Left renal cortex interstitium (tissue), 4 donors: ENCODE results near the gene CTSA. TPM values are rescaled to one million over a fixed set of nuclear protein-coding genes. Genes with fewer than 3 reads are reported as not detected.

Experiments
- DNase-seq, 4 donors: peaks; one replicate each; pipeline ENCODE4 v3.0.0-alpha.2; 2013; ENCODE audit warnings: low read depth in 4 of 4, low spot score in 2 of 4, missing footprints in 1 of 4
- polyA plus RNA-seq, 4 donors: library from polyadenylated mRNA; unstranded; fragments of 120-200 nt; gene quantifications; one replicate each; pipeline ENCODE4 v1.2.1, GENCODE V29; 2013; ENCODE audit not compliant: insufficient read length in 4 of 4

Gene CTSA
- 100 to 1,000 TPM; 112 to 176 (median 131) TPM for polyA plus RNA-seq

DNA sequence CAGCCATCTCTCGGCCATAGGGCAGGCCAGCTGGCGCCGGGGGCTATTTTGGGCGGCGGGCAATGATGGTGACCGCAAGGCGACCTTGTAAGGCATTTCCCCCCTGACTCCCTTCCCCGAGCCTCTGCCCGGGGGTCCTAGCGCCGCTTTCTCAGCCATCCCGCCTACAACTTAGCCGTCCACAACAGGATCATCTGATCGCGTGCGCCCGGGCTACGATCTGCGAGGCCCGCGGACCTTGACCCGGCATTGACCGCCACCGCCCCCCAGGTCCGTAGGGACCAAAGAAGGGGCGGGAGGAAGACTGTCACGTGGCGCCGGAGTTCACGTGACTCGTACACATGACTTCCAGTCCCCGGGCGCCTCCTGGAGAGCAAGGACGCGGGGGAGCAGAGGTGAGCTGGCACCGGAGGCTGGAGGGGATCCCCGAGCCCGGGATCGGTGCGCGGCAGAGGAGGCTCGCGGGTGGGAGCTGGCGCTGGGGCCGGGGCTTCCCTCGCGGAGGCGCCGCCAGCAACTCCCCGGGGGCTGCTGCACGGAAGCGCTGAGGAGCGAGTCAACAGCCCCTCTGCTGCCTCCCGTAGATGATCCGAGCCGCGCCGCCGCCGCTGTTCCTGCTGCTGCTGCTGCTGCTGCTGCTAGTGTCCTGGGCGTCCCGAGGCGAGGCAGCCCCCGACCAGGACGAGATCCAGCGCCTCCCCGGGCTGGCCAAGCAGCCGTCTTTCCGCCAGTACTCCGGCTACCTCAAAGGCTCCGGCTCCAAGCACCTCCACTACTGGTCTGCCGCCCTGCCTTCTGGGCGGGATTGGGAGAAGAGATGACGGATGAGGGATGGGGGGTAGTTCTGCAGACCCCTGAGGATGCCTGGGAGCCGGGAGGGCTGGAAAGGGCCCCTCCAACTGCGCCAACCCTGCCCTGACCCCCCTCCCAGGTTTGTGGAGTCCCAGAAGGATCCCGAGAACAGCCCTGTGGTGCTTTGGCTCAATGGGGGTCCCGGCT, at the start of gene CTSA, which contains the start of gene NEURL2:
CTSA (plus strand) TSS at position 351 of the 999 bp plus-strand sequence; CDS start at position 585, 234 bp downstream.
NEURL2 (minus strand) TSS at position 224 of the 999 bp plus-strand sequence; CDS start at position 7, 217 bp downstream.
- peak; percentile 80 to 86 (median 84) for DNase-seq

GRCh38 chr20:45841407-45842129, 49.6 kb upstream of the CTSA start:
- DNase-seq, result no peak

DNA sequence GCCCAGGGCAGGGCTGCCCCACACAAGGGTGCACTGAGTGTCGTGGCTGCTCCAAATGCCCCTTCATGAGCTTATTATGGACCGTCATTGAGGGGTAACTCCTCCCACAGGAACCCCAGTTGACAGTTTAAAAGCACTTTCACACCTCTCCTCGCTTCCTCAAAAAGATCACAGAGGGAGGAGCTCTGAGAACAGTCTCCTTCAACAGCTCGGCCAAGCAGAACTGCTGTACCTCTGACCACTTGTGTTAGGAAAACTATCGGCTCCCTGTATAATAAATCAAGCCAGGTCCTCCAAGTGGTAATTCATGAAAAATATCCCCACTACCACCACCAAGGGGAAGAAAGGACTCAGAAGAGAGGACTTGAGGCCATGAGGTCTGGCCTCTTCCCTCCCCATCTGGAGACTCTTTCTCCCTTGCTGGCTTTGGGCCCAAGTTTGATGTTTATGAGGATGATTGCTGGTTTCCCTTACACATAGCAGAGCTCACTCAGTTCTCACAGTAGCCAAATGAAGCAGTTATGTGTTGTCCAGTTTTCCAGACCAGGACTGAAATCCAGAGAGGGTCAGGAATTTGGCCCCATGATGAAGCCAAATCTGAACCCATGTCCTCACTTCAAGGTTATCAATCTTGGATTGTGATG, 48.8 kb upstream of the CTSA start:
- no peak for DNase-seq

DNA sequence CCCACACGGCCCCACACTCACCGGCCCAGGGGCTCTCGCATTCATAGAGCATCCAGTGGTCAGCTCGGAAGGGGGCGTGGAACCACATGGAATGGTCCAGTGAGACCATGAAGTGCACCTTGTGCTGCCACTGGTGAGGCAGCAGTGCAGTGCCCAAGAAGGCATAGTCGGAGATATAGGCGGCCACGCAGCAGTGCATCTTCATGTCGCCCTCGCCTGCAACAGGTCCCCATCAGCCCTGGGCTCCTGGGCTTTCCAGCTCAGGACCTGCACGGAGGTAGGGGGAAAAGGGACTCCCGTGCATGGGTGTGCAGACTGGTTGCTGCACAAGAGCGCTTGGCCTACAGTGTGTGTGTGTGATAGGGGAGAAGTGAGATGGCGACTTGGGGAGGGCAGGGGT, 47.6 kb upstream of the CTSA start:
- DNase-seq, result no peak

DNA sequence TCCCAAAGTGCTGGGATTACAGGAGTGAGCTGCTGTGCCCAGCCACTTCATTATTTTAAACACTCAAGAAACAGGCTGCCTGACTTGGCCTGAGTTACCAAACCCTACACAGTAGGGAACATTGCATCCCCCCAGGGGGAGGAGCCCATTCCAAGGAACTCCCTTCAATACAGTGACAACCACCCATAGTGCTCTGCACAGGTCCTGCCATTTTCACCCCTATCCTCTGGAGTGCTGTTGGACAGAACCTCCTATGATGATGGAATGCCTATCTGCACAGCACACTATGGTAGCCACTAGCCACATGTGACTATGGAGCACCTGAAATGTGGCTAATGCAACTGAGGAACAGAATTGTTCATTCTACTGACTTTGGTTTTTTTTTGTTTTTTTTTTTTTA, 45.7 kb upstream of the CTSA start:
- no peak for DNase-seq

GRCh38 chr20:45848421-45848820, 42.7 kb upstream of the CTSA start:
- no peak for DNase-seq

DNA sequence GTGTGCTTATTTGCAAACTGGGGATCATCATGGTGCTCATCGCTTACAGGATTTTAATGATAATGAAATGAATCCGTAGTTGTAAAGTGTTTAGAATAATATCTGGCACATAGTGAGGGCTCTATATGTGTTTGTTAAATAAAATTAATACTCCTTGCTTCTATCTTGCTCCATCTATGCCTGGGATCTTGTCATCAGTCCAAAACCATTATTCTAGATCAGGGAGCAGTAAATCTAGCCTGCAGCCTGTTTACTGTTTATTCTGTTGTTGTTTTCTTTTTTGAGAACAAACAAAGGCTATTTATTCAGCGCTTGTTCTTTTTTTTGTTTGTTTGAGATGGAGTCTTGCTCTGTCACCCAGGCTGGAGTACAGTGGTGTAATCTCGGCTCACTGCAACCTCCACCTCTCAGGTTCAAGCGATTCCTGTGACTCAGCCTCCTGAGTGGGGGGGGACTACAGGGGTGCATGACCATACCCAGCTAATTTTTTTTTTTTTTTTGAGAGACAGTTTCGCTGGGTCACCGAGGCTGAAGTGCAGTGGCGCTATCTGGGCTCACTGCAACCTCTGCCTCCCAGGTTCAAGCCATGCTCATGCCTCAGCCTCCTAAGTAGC, 42.1 kb upstream of the CTSA start:
- DNase-seq, result no peak

DNA sequence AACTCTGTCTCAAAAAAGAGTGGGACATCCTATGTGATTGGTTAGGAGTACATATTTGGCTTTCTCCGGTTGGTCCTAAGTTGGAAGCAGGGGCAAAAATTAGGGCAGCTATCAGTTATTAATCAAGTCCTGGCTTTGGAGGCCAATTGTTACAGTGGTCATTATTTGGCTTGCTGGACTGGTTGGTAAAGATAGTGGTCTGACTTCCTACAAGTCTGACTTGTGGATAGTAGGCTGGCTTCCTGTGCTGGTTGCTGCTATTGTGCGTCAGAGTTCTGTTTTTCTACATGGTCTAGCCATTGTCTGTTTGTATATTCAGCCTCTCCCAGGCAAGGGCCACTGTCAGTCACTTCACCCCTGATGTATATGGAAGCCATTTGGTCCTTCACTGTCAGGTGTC, 40.9 kb upstream of the CTSA start:
- DNase-seq, result no peak

DNA sequence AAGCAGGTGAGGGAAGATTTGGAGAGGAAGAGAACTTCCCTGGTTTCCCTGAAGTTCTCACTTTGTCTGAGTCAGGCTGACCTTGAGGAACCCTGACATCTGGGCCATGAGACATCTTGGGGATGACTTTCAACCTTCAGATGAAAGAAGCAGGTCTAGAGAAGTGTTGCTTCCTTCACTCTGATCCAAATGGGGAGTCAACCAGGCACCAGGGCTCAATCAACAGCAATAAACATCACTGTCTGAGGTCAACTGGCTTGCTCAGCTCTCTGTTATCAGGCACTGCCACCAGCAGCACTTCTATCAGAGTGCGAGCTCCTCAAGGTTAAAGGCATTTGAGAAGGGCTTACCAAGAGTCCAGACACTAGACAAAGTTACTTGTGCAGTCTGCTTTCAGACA, 40.2 kb upstream of the CTSA start:
- DNase-seq, result no peak

GRCh38 chr20:45851501-45851900, 39.6 kb upstream of the CTSA start:
- DNase-seq, result no peak

GRCh38 chr20:45852326-45852725, 38.8 kb upstream of the CTSA start:
- DNase-seq, result no peak

GRCh38 chr20:45853484-45853883, 37.7 kb upstream of the CTSA start:
- no peak for DNase-seq

- DNase-seq, result peak; percentile 99 to 100 (median 100)
These were observed 33.8 kb upstream of the CTSA start, which contains the start of the genes ACOT8 and ZSWIM3 for GRCh38 chr20:45857114-45857881. Gene ACOT8 (minus strand): TSS chr20:45857392. CDS start chr20:45857315, 77 bp downstream. Gene ZSWIM3 (plus strand): TSS chr20:45857614. CDS start chr20:45857826, 212 bp downstream.

DNA sequence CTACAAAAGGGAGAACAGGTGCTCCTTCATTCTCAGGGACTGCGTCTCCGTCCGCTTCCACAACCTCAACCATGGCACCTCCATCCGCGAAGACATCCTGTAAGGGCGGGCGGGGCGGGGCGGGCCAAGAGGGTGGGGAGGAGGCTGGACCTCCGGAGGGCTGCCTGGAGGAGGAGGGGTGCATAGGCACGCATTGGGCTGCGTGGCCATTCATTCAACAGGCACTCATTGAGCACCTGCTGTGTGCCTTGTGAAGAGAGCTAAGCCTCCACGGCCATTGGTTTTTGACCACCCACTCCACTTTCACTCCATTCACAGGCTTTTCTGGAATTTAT, 33.3 kb upstream of the CTSA start:
- no peak for DNase-seq

- DNase-seq, result peak in 1 of 4 donors; percentile 24
These were observed 31.2 kb upstream of the CTSA start for GRCh38 chr20:45859916-45860315.

DNA sequence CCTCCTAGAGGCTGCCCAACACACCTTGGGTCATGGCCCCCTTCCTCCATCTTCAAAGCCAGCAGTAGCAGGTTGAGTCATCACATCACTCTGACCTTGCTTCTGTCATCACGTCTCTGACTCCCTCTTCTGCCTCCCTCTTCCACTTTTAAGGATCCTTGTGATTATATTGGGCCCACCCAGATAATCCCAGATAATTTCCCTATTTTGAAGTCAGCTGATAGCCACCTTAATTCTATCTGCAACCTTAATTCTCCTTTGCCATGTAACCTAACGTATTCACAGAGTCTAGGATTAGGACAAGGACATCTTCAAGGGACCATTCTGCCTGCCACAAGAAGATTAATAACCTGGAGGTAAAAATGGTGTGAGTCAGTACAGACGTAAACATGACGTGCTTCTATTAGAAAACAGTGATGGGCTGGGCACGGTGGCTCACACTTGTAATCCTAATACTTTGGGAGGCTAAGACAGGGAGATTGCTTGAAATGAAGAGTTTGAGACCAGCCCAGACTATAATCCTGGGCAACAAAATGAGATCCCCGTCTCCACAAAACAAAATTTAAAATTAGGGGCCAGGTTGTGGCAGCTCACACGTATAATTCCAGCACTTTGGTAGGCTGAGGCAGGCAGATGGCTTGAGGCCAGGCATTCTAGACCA, 30.4 kb upstream of the CTSA start:
- DNase-seq, result no peak

GRCh38 chr20:45861221-45862075, 29.7 kb upstream of the CTSA start:
- DNase-seq, result no peak
